SU-DHL-6 (cell line): Measurements from ENCODE around the gene FLAD1.

ENCODE experiments used
- EZH2phosphoT487 ChIP-seq: fragments of 200-600 bp; sonication (generic), shearing (Covaris generic); conservative IDR thresholded peaks from 2 replicates; pipeline ENCODE4 v1.6.1; 2018; ENCODE audit warnings: mild to moderate bottlenecking, antibody characterized with exemption, low read length, moderate library complexity, mixed read lengths
- TF ChIP-seq, protein P1 (sequence below): fragments of 200-600 bp; sonication (generic); IDR thresholded peaks from one replicate; pipeline ENCODE4 v1.5.1; 2017; ENCODE audit warnings: antibody characterized with exemption, mild to moderate bottlenecking, low read length, moderate library complexity; ENCODE audit not compliant: insufficient read depth, poor library complexity, severe bottlenecking

DNA sequence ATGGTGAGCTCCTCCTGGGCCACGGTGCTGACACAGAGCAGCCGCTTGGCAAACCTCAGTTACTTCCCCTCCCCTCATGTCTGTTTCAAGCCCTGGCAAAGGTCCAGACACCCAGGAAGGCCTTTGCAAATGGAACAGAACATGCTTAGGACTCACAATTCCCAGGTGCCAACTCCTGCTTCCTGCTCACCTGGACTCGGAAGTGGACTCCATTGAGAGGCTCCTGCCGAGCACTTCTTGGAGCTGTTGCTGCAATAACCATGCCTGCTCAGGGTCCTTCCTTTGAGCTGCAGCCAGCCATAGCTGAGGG lies 39.7 kb downstream of the FLAD1 start:
- TF ChIP-seq, protein P1, sequence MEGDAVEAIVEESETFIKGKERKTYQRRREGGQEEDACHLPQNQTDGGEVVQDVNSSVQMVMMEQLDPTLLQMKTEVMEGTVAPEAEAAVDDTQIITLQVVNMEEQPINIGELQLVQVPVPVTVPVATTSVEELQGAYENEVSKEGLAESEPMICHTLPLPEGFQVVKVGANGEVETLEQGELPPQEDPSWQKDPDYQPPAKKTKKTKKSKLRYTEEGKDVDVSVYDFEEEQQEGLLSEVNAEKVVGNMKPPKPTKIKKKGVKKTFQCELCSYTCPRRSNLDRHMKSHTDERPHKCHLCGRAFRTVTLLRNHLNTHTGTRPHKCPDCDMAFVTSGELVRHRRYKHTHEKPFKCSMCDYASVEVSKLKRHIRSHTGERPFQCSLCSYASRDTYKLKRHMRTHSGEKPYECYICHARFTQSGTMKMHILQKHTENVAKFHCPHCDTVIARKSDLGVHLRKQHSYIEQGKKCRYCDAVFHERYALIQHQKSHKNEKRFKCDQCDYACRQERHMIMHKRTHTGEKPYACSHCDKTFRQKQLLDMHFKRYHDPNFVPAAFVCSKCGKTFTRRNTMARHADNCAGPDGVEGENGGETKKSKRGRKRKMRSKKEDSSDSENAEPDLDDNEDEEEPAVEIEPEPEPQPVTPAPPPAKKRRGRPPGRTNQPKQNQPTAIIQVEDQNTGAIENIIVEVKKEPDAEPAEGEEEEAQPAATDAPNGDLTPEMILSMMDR: no peak
- no peak for TF ChIP-seq EZH2phosphoT487
